ENCODE results near the gene CDC25B.
"Not testable (repeated sequence)": the region's sequence is repeated elsewhere in the genome, so short reads cannot be mapped to it uniquely, and the experiment has no call there.

CDC25B gene

GRCh38 chr20:3811467-3812258 is 15.6 kb downstream of the CDC25B start:
- DNase-seq, result peak; percentile 78

DNA sequence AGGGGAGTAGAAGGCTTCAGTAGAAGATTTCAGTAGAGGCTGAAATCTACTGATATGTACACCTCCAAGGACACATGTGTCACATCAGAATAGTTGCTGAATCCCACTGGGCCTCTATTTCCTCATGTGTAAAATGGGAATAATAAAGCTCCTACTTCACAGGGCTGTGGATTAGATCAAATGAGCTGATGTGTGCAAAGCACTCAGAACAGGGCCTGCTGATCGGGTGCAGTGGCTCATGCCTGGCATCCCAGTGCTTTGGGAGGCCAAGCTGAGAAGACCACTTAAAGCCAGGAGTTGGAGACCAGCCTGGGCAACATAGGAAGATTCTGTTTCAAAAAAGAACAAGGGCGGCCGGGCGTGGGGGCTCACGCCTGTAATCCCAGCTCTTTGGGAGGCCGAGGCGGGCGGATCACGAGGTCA is 16.2 kb downstream of the CDC25B start:
- DNase-seq, result no peak

GRCh38 chr20:3812975-3813847 is 17.1 kb downstream of the CDC25B start:
- no peak for DNase-seq

DNA sequence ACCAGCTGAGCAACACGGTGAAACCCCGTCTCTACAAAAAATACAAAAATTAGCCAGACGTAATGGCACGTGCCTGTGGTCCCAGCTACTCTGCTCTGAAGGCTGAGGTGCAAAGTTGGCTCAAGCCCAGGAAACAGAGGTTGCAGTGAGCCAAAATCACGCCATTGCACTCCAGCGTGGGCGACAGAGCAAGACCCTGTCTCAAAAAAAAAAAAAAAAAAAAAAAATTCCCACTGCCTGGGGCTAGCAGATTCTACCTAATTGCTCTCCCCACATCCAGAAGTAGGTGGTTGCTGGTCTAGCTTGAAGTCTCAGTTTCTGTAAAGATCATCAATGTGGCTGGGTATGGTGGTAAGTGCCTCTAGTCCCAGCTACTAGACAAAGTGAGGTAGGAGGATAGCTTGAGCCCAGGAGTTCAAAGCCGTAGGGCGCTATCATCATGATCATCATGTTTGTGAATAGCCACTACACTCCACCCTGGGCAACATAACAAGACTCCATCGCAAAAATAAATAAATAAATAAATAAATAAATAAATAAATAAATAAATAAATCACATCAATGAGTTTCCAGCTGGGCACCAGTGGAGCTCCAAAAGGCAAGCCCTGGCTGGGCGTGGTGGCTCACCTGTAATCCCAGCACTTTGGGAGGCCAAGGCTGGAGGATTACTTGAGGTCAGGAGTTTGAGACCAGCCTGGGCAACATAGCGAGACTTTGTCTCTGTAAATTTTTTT is 17.9 kb downstream of the CDC25B start:
- DNase-seq, result no peak

- DNase-seq, result no peak
Observed at GRCh38 chr20:3814928-3815495, 18.9 kb downstream of the CDC25B start.

DNA sequence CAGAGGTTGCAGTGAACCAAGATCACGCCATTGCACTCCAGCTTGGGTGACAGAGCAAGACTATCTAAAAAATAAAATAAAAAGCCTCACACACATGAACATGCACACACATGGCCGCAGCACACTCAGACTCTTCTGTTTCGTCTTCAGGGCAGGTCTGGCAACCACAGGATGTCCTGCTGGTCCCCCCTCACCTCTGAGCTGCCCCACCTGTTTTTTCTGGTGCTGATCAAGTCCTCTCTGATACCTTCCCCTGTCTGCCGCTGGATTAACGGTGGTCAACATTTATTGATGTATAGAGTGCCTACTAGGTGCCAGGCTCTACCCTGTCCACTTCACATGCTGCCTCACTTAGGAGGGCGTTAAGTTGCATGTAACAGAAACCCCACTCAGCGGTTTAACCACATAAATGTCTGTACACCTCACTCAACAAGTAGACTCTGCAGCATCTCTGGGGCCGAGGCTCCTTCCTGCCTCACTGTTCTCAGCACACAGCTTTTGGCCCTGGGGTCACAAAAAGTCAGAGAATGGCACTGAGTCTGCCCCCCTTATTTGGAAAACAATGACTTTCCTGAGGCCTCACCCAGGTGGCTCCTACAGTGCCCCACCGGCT is 19.7 kb downstream of the CDC25B start:
- DNase-seq, result no peak

DNA sequence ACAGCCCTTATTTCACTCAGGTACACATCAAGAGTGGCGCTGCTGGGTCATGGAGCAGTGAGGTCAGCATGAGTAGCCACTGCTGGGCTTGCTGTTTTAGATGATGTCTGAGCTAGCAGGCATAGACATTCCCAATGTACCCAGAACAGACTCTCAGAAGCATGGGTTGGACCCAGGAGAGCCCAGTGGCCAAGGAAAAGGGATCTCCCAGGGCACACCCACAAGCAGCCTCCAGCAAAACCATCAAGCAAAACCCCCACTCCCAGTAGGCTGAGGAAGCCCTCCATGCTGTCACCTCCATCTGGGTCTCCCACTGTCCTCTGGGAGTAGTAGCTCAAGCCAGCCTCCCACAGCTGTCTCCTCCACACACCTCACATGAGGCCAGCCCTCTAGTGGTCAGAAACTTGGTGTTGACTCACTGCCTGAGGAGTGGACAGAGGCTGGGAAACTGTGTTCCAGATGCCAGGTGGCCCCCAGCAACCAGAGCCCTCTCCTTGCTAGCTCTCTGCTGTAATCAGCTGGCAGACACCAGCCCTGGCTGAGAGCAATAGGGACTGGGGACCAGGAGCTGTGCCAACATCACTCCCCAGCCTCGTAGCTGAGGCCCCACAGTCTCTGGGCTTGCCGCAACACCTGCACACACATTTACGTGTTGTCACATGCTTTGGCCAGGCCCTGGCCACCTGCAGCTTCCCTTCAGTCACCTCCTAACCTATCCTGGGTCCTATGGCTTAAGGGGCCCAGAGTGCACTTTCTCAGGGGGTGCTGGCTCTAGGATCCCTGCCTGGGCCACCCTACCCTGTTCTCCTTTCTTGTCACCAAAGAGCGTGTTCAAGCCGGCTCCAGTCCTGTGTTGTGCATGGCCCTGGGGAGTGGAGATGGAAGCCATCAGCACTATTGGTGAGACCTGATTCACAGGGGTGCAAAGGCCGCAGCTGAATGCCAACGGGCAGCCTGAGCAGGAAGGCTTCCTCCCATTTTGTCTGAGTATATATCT is 22.3 kb downstream of the CDC25B start:
- DNase-seq, result no peak

DNA sequence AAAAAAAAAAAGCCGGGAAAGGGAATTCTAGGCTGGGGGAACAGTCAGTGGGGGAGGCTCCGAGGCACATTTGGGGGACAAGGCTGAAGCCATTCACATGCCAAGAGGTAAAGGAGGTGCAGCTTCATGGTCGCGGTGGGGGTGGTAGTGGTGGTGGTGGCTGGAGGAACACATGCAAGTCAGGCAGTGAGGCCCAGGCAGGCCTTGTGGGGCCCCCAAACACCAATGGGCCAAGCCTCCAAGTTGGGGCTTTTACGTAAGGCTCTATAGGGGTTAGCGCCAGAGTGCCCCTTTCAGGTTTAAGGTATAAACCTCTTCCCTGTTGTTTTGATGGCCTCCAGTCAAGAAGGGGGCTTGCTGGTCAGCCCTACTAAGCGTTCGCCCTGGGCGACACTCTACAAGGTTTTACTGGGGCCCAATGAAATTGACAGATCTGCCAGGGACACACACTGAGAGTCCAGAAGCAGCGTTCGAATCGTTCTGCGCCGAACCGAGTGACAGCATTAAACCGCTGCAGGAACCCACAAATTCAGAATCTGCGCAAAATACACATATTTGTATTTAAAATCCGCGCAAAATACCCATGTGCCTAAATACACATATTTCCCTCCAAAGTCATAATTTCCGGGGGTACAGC is 23.4 kb downstream of the CDC25B start:
- DNase-seq, result no peak

- peak; percentile 81 for DNase-seq
Observed at GRCh38 chr20:3820048-3820900, 24.2 kb downstream of the CDC25B start, which contains the start of gene AP5S1. Gene AP5S1, plus strand, starts transcription at chr20:3820547. Its CDS starts 1,571 bp downstream, at chr20:3822118.

DNA sequence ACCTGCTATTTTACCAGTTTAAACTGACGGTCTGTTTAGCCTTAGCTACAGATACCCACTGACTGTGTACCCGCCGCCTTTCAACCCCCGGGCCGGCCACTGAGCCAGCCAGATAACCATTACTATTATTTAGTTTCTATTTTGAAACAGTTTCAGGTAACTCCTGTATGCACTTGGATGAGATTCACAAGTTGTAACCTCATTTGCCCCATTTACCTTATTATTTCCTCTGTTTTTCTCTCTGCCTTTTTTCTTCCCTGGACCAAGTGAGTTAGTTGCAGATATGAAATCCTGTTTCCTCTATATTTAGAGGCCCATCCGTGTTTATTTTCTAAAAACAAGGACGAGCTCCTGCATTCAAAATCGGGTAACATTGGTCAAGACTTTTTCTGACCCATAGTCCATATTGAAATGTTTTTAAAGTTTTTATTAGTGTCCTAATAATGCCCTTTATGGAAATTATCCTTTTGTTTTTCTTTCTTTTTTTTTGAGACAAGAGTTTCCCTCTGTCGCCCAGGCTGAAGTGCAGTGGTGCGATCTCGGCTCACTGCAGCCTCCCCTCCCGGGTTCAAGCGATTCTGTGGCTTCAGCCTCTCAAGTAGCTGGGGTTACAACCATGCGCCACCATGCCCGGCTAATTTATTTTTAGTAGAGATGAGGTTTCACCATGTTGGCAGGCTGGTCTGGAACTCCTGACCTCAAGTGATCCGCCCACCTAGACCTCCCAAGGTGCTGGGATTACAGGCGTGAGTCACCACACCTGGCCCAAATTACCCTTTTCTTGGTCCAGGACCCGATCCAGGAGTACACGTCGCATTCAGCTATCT is 25.0 kb downstream of the CDC25B start:
- no peak for DNase-seq

DNA sequence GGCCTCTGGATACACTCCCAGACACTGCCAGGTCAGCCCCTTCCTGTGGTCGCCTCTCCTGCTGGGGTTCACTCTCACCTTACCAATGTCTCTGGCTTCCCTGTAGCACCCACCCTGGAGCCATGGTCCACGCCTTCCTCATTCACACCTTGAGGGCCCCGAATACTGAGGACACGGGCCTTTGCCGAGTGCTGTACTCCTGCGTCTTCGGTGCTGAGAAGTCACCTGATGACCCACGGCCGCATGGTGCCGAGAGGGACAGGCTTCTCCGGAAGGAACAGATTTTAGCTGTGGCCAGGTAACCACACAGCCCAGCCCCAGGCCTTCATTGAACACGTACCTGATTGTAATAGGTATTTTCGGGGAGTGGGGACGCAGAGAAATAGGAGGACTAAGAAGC is 25.9 kb downstream of the CDC25B start:
- no peak for DNase-seq

DNA sequence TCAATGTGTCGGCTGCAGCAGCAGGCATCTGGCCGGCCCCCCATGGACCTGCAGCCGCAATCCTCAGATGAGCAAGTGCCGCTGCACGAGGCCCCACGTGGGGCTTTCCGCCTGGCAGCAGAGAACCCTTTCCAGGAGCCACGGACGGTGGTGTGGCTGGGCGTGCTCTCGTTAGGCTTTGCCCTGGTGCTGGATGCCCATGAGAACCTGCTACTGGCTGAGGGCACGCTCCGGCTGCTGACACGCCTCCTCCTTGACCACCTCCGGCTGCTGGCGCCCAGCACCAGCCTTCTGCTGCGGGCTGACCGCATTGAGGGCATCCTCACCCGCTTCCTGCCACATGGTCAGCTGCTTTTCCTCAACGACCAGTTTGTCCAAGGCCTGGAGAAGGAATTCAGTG is 27.8 kb downstream of the CDC25B start:
- no peak for DNase-seq

- DNase-seq, result no peak
Observed at GRCh38 chr20:3825526-3825925, 29.4 kb downstream of the CDC25B start.

GRCh38 chr20:3826420-3826819 is 30.3 kb downstream of the CDC25B start:
- DNase-seq, result no peak

DNA sequence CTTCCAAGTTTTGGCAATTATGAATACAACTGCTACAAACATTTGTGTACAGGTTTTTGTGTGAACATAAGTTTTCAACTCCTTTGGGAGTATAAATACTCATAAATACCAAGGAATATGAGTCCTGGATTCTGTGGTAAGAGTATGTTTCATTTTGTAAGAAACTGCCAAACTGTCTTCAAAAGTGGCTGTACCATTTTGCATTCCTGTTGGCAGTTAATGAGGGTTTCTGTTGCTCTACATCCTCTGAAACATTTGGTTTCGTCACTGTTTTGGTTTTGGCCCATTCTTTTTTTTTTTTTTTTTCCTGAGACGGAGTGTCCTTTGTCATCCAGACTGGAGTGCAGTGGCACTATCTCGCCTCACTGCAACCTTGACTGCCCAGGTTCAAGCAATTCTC is 32.7 kb downstream of the CDC25B start:
- DNase-seq, result no peak

- DNase-seq, result not testable (repeated sequence)
Observed at GRCh38 chr20:3829891-3830290, 33.8 kb downstream of the CDC25B start.

GRCh38 chr20:3836132-3836531 is 40.0 kb downstream of the CDC25B start:
- no peak for DNase-seq

DNA sequence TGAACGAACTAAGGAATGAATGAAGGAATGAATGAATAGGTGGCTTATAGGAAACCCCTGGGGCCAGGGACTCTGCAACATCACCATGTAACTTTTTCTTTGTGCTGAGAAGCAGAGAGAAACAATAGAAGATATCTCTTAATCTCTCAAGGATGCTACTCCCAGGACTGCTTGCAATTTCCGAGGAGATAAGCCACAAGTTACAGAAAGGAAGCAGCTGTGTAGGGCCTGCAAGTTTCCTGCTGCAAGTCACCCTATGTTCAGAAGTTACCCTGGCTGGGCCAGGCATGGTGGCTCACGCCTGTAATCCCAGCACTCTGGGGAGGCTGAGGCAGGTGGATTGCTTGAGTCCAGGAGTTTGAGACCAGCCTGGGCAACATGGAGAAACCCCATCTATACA is 43.2 kb downstream of the CDC25B start:
- no peak for DNase-seq

- not testable (repeated sequence) for DNase-seq
Observed at GRCh38 chr20:3840201-3840600, 44.1 kb downstream of the CDC25B start.
